ENCODE measurements around the gene ZDHHC4.

- TF ChIP-seq POLR2AphosphoS5 (IDR thresholded peaks at IDR 0.05; ENCODE audit: low read depth, low read length) (no peak), CTCF (IDR thresholded peaks at IDR 0.05; ENCODE audit: control extremely low read depth in 1 of 3, insufficient read depth in 1 of 3, low read depth in 1 of 3, low read length in 3 of 3) (no peak)
Observed at GRCh38 chr7:6606866-6607583, 29.8 kb downstream of the ZDHHC4 start.

All from H1 (cell line).